ENCODE measurements around the gene RIPK1. TPM values are rescaled to one million over a fixed set of nuclear protein-coding genes. Genes with fewer than 3 reads are reported as not detected.

Gene RIPK1
- total and polyA plus RNA-seq, 9 of the 15 experiments (the other 6 are each of a cell fraction or from before 2014, with no cell fraction given), result 3.8 to 24.9 (median 17.7) TPM

DNA sequence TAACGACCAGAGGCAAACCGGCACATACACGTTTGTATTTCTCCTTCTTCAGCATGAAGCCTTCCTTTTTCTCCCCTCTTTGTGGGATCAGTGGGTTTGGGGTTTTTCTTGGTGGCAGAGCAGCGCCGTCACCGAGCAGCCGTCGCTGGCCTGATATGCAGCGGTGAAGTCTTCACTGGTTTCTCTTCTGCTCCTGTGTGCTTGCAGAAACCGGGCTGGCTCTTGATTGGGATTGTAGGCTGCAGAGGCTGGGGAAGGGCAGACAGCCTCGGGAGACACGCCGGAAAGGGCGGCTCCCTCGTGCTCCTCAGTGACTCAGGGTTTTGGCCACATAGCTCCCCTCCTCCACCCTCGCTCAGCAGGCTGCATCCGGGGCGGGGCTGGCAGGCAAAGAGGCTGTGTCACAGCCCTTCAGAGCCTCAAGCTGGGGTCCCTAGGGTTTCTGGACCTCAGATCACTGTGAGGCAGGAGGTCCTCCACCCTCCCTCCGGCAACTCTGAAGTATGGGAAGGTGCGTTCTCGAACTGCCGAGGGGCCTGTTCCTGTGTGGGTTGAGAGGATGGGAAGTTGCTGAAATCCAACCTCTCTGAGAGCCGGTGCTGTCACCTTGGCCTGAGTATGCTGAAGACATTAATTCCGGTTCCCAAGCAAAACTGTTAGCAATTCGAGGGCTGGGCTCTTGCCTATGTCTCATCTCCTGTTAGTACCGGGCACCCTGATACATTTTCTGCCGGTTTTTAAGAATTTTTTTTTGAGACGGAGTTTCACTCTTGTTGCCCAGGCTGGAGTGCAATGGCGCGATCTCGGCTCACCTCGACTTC, 44.4 kb upstream of the RIPK1 start (continued):
- TF ChIP-seq, protein P1, sequence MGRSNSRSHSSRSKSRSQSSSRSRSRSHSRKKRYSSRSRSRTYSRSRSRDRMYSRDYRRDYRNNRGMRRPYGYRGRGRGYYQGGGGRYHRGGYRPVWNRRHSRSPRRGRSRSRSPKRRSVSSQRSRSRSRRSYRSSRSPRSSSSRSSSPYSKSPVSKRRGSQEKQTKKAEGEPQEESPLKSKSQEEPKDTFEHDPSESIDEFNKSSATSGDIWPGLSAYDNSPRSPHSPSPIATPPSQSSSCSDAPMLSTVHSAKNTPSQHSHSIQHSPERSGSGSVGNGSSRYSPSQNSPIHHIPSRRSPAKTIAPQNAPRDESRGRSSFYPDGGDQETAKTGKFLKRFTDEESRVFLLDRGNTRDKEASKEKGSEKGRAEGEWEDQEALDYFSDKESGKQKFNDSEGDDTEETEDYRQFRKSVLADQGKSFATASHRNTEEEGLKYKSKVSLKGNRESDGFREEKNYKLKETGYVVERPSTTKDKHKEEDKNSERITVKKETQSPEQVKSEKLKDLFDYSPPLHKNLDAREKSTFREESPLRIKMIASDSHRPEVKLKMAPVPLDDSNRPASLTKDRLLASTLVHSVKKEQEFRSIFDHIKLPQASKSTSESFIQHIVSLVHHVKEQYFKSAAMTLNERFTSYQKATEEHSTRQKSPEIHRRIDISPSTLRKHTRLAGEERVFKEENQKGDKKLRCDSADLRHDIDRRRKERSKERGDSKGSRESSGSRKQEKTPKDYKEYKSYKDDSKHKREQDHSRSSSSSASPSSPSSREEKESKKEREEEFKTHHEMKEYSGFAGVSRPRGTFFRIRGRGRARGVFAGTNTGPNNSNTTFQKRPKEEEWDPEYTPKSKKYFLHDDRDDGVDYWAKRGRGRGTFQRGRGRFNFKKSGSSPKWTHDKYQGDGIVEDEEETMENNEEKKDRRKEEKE (IDR thresholded peaks at IDR 0.05; ENCODE audit: borderline replicate concordance in 1 of 2, control insufficient read depth in 1 of 2, low read depth in 2 of 2, low read length in 1 of 2), result peak in 1 of 2 experiments; percentile 16; a peak in 1 of 4 replicates
- TF ChIP-seq MTA3 (IDR thresholded peaks at IDR 0.05; ENCODE audit: borderline replicate concordance) (peak; percentile 96), ZNF140 (CRISPR knock-in tag; IDR thresholded peaks at IDR 0.05) (no peak), MEIS2 (IDR thresholded peaks at IDR 0.05; ENCODE audit: partially characterized antibody) (peak; percentile 52), NR1H2 (CRISPR knock-in tag; IDR thresholded peaks at IDR 0.05) (peak; percentile 96; the same call in 1 of the 2 replicates), MYBL2 (IDR thresholded peaks at IDR 0.05; ENCODE audit: low read depth) (no peak), MYBL2 (CRISPR knock-in tag; IDR thresholded peaks at IDR 0.05; ENCODE audit: borderline replicate concordance) (no peak), ERF (CRISPR knock-in tag; IDR thresholded peaks at IDR 0.05) (peak; percentile 82; the same call in 1 of the 2 replicates), KHSRP (IDR thresholded peaks at IDR 0.05) (no peak), ASH1L (IDR thresholded peaks at IDR 0.05; ENCODE audit: borderline replicate concordance, low read depth, partially characterized antibody) (no peak), POLR2B (IDR thresholded peaks at IDR 0.05; ENCODE audit: low read depth, partially characterized antibody) (peak; percentile 96), RFX5 (IDR thresholded peaks at IDR 0.05; ENCODE audit: low read depth, low read length) (no peak), U2AF2 (optimal IDR thresholded peaks at IDR 0.05; ENCODE audit: low read depth, low read length) (no peak), ZNF551 (CRISPR knock-in tag; IDR thresholded peaks at IDR 0.05) (no peak), FOXJ3 (CRISPR knock-in tag; IDR thresholded peaks at IDR 0.05) (no peak)
- TF ChIP-seq, protein P2, sequence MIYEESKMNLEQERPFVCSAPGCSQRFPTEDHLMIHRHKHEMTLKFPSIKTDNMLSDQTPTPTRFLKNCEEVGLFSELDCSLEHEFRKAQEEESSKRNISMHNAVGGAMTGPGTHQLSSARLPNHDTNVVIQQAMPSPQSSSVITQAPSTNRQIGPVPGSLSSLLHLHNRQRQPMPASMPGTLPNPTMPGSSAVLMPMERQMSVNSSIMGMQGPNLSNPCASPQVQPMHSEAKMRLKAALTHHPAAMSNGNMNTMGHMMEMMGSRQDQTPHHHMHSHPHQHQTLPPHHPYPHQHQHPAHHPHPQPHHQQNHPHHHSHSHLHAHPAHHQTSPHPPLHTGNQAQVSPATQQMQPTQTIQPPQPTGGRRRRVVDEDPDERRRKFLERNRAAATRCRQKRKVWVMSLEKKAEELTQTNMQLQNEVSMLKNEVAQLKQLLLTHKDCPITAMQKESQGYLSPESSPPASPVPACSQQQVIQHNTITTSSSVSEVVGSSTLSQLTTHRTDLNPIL (CRISPR knock-in tag; IDR thresholded peaks at IDR 0.05), result peak; percentile 51; the same call in 1 of the 2 replicates
- TF ChIP-seq, protein P3, sequence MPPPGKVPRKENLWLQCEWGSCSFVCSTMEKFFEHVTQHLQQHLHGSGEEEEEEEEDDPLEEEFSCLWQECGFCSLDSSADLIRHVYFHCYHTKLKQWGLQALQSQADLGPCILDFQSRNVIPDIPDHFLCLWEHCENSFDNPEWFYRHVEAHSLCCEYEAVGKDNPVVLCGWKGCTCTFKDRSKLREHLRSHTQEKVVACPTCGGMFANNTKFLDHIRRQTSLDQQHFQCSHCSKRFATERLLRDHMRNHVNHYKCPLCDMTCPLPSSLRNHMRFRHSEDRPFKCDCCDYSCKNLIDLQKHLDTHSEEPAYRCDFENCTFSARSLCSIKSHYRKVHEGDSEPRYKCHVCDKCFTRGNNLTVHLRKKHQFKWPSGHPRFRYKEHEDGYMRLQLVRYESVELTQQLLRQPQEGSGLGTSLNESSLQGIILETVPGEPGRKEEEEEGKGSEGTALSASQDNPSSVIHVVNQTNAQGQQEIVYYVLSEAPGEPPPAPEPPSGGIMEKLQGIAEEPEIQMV (tag; conservative IDR thresholded peaks at IDR 0.05; ENCODE audit: low read depth), result peak; percentile 69
- TF ChIP-seq, protein P4, sequence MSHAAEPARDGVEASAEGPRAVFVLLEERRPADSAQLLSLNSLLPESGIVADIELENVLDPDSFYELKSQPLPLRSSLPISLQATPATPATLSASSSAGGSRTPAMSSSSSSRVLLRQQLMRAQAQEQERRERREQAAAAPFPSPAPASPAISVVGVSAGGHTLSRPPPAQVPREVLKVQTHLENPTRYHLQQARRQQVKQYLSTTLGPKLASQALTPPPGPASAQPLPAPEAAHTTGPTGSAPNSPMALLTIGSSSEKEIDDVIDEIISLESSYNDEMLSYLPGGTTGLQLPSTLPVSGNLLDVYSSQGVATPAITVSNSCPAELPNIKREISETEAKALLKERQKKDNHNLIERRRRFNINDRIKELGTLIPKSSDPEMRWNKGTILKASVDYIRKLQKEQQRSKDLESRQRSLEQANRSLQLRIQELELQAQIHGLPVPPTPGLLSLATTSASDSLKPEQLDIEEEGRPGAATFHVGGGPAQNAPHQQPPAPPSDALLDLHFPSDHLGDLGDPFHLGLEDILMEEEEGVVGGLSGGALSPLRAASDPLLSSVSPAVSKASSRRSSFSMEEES (CRISPR knock-in tag; IDR thresholded peaks at IDR 0.05), result no peak
